IPS-20b (cell line): ENCODE data around the gene TP73.
"Not testable (repeated sequence)": the region's sequence is repeated elsewhere in the genome, so short reads cannot be mapped to it uniquely, and the experiment has no call there.

Experiments used
- H3K27ac ChIP-seq: one replicate; pipeline ENCODE4 v1.5.1; 2013; ENCODE audit warnings: low read length
- H3K27me3 ChIP-seq: 2 replicates; pipeline ENCODE4 v1.6.1; 2013; ENCODE audit warnings: mild to moderate bottlenecking, low read length, inconsistent platforms; ENCODE audit not compliant: insufficient read depth
- H3K36me3 ChIP-seq: 2 replicates; pipeline ENCODE4 v1.6.1; 2013; ENCODE audit warnings: low read depth, mild to moderate bottlenecking, inconsistent platforms, low read length, moderate library complexity; ENCODE audit not compliant: insufficient read depth
- H3K4me1 ChIP-seq: 2 replicates; pipeline ENCODE4 v1.6.1; 2013; ENCODE audit warnings: mild to moderate bottlenecking, control low read depth, inconsistent platforms, low read length, moderate library complexity; ENCODE audit not compliant: insufficient read depth
- H3K4me3 ChIP-seq: 2 replicates; pipeline ENCODE4 v1.5.1; 2013; ENCODE audit warnings: mild to moderate bottlenecking, low read length, inconsistent platforms
- H3K9ac ChIP-seq: 2 replicates; pipeline ENCODE4 v1.6.1; 2013; ENCODE audit warnings: low read depth, mild to moderate bottlenecking, inconsistent platforms, low read length, moderate library complexity
- H3K9me3 ChIP-seq: 2 replicates; pipeline ENCODE4 v1.6.1; 2013; ENCODE audit warnings: mild to moderate bottlenecking, low read depth, low read length, inconsistent platforms; ENCODE audit not compliant: insufficient read depth

TP73 gene

GRCh38 chr1:3724416-3725030 lies 72.2 kb downstream of the TP73 start:
- H3K4me1 ChIP-seq, H3K4me3 ChIP-seq, H3K27ac ChIP-seq, H3K9ac ChIP-seq, H3K27me3 ChIP-seq, H3K36me3 ChIP-seq, H3K9me3 ChIP-seq: not testable (repeated sequence)

GRCh38 chr1:3725366-3725765 lies 73.0 kb downstream of the TP73 start:
- Histone ChIP-seq H3K27ac (no peak overlapping the region), H3K9ac (no peak overlapping the region), H3K4me3 (no peak overlapping the region)

GRCh38 chr1:3727042-3727824 lies 74.9 kb downstream of the TP73 start:
- H3K9me3 ChIP-seq: no peaks in the 10 kb centered on the region
- H3K36me3 ChIP-seq: no peaks in the 10 kb centered on the region
- H3K27me3 ChIP-seq: no peaks in the 10 kb centered on the region
- no peak overlapping the region for H3K27ac ChIP-seq
- no peak overlapping the region for H3K4me3 ChIP-seq
- no peak overlapping the region for H3K9ac ChIP-seq
- H3K4me1 ChIP-seq: no peaks in the 10 kb centered on the region

More at GRCh38 chr1:3725366-3725765, 73.0 kb downstream of the TP73 start:
- no peaks in the 10 kb centered on the region for H3K36me3 ChIP-seq
- no peaks in the 10 kb centered on the region for H3K4me1 ChIP-seq
- no peaks in the 10 kb centered on the region for H3K27me3 ChIP-seq
- no peaks in the 10 kb centered on the region for H3K9me3 ChIP-seq

GRCh38 chr1:3727825-3728776 lies 75.8 kb downstream of the TP73 start:
- H3K27ac ChIP-seq: no peak overlapping the region
- no peaks in the 10 kb centered on the region for H3K27me3 ChIP-seq
- H3K4me3 ChIP-seq: no peak overlapping the region
- no peaks in the 10 kb centered on the region for H3K4me1 ChIP-seq
- no peaks in the 10 kb centered on the region for H3K9me3 ChIP-seq
- H3K36me3 ChIP-seq: no peaks in the 10 kb centered on the region
- H3K9ac ChIP-seq: no peak overlapping the region

GRCh38 chr1:3729594-3730542 lies 77.6 kb downstream of the TP73 start:
- Histone ChIP-seq H3K4me3 (no peak overlapping the region), H3K9ac (no peak overlapping the region), H3K36me3 (no peaks in the 10 kb centered on the region)

GRCh38 chr1:3730543-3731247 lies 78.4 kb downstream of the TP73 start:
- peaks cover 4% of the 10 kb centered on the region; the same call in 1 of the 2 replicates for H3K36me3 ChIP-seq
- H3K9me3 ChIP-seq: no peaks in the 10 kb centered on the region
- no peak overlapping the region for H3K9ac ChIP-seq

More at GRCh38 chr1:3729594-3730542, 77.6 kb downstream of the TP73 start:
- Histone ChIP-seq H3K9me3 (no peaks in the 10 kb centered on the region), H3K27me3 (no peaks in the 10 kb centered on the region), H3K4me1 (no peaks in the 10 kb centered on the region), H3K27ac (no peak overlapping the region)

GRCh38 chr1:3731583-3732433 lies 79.5 kb downstream of the TP73 start:
- Histone ChIP-seq H3K9ac (no peak overlapping the region), H3K4me1 (no peaks in the 10 kb centered on the region), H3K36me3 (peaks cover 15% of the 10 kb centered on the region), H3K27me3 (no peaks in the 10 kb centered on the region), H3K27ac (no peak overlapping the region), H3K9me3 (no peaks in the 10 kb centered on the region), H3K4me3 (no peak overlapping the region)

More at GRCh38 chr1:3730543-3731247, 78.4 kb downstream of the TP73 start:
- Histone ChIP-seq H3K27ac (no peak overlapping the region), H3K27me3 (no peaks in the 10 kb centered on the region), H3K4me3 (no peak overlapping the region), H3K4me1 (no peaks in the 10 kb centered on the region)

GRCh38 chr1:3732434-3733093 lies 80.2 kb downstream of the TP73 start:
- Histone ChIP-seq H3K27ac (no peak overlapping the region), H3K4me3 (peak overlapping the region; percentile 53; the same call in 1 of the 2 replicates), H3K36me3 (peaks cover 22% of the 10 kb centered on the region), H3K9ac (peak overlapping the region; percentile 37; the same call in 1 of the 2 replicates), H3K4me1 (no peaks in the 10 kb centered on the region), H3K9me3 (no peaks in the 10 kb centered on the region), H3K27me3 (no peaks in the 10 kb centered on the region)

GRCh38 chr1:3733094-3733882 lies 81.0 kb downstream of the TP73 start:
- no peaks in the 10 kb centered on the region for H3K27me3 ChIP-seq
- peak overlapping the region; percentile 53; the same call in 1 of the 2 replicates for H3K4me3 ChIP-seq
- H3K4me1 ChIP-seq: no peaks in the 10 kb centered on the region
- peaks cover 28% of the 10 kb centered on the region for H3K36me3 ChIP-seq
- H3K9ac ChIP-seq: peak overlapping the region; percentile 37; the same call in 1 of the 2 replicates
- no peak overlapping the region for H3K27ac ChIP-seq
- no peaks in the 10 kb centered on the region for H3K9me3 ChIP-seq
